GM12874 (cell line): ENCODE measurements around the gene CCL7.

Experiments
- TF ChIP-seq, protein P1 (sequence below): IDR thresholded peaks from 2 replicates; pipeline ENCODE4 v1.5.1; 2011; ENCODE audit warnings: low read depth, mild to moderate bottlenecking, control low read depth, low read length, moderate library complexity; ENCODE audit not compliant: insufficient read depth

Gene CCL7

DNA sequence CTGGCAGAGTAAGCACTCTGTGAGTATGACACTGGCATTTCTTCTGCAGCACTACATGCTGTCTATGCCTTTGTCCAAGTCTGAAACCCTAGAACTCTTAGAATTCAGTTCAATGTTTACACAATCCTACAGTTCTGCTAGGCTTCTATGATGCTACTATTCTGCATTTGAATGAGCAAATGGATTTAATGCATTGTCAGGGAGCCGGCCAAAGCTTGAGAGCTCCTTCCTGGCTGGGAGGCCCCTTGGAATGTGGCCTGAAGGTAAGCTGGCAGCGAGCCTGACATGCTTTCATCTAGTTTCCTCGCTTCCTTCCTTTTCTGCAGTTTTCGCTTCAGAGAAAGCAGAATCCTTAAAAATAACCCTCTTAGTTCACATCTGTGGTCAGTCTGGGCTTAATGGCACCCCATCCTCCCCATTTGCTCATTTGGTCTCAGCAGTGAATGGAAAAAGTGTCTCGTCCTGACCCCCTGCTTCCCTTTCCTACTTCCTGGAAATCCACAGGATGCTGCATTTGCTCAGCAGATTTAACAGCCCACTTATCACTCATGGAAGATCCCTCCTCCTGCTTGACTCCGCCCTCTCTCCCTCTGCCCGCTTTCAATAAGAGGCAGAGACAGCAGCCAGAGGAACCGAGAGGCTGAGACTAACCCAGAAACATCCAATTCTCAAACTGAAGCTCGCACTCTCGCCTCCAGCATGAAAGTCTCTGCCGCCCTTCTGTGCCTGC, 15.2 kb upstream of the CCL7 start, which contains the start of gene CCL2:
Gene CCL2, plus strand, starts transcription at position 635 of the 730 bp plus-strand sequence. Its CDS starts 65 bp downstream, at position 700.
- TF ChIP-seq, protein P1, sequence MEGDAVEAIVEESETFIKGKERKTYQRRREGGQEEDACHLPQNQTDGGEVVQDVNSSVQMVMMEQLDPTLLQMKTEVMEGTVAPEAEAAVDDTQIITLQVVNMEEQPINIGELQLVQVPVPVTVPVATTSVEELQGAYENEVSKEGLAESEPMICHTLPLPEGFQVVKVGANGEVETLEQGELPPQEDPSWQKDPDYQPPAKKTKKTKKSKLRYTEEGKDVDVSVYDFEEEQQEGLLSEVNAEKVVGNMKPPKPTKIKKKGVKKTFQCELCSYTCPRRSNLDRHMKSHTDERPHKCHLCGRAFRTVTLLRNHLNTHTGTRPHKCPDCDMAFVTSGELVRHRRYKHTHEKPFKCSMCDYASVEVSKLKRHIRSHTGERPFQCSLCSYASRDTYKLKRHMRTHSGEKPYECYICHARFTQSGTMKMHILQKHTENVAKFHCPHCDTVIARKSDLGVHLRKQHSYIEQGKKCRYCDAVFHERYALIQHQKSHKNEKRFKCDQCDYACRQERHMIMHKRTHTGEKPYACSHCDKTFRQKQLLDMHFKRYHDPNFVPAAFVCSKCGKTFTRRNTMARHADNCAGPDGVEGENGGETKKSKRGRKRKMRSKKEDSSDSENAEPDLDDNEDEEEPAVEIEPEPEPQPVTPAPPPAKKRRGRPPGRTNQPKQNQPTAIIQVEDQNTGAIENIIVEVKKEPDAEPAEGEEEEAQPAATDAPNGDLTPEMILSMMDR, result no peak

GRCh38 chr17:34255381-34255732, 14.7 kb upstream of the CCL7 start:
- TF ChIP-seq, protein P1, result no peak

GRCh38 chr17:34255841-34256240, 14.2 kb upstream of the CCL7 start:
- TF ChIP-seq, protein P1, result no peak

GRCh38 chr17:34257299-34257985, 12.6 kb upstream of the CCL7 start:
- TF ChIP-seq, protein P1, result no peak

DNA sequence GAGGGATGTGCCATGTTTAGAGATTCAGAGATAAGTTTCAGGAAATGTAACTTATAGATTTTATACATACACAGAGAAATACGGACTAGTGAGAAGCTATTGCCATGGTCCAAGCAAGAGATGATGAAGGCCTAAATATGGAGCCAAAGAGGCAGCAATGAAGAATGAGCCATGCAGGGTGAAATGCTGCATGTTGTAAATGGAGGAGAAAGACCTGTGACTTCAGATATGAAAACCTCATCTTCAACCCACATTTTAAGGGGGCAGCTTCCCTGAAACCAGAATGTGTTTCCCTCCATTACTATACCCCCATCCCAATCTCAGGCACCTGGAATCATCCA, 12.1 kb upstream of the CCL7 start:
- TF ChIP-seq, protein P1, result no peak

DNA sequence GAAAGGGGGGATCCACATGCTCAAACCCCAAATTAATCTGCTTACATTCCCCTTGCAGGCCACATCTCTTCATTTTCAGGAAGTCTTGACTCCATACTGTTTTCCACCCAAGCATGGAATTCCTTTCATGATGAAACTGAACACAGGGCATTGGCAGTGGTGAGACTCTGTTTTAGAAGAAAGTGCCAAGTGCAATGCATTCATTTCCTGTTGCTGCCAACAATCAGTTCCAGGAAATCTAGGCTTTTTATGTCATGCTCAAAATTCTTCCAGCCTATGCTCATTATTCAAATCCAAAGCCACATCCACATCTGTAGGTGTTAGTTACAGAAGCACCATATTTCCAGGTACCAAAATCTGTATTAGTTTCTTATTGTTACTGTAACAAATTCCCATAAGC, 10.9 kb upstream of the CCL7 start:
- TF ChIP-seq, protein P1, result no peak

GRCh38 chr17:34260861-34261260, 9.2 kb upstream of the CCL7 start:
- TF ChIP-seq, protein P1, result no peak
